ENCODE data around the gene MYH11.

The MYH11 gene

GRCh38 chr16:15856901-15857698, at the start of gene MYH11:
Gene MYH11 (minus strand): TSS chr16:15857028. CDS start chr16:15838252, 18,776 bp downstream.
- TF ChIP-seq GATA3 (IDR thresholded peaks at IDR 0.05; ENCODE audit: low read depth, low read length): no peak
- TF ChIP-seq GATA2 (IDR thresholded peaks at IDR 0.05; ENCODE audit: low read depth, low read length): no peak

- TF ChIP-seq GATA2 (IDR thresholded peaks at IDR 0.05; ENCODE audit: low read depth, low read length) (no peak), GATA3 (IDR thresholded peaks at IDR 0.05; ENCODE audit: low read depth, low read length) (no peak)
Measured at GRCh38 chr16:15906439-15906838, 49.6 kb upstream of the MYH11 start.

GRCh38 chr16:15903960-15904359, 47.1 kb upstream of the MYH11 start:
- TF ChIP-seq GATA3 (IDR thresholded peaks at IDR 0.05; ENCODE audit: low read depth, low read length) (no peak), GATA2 (IDR thresholded peaks at IDR 0.05; ENCODE audit: low read depth, low read length) (no peak)

- no peak for TF ChIP-seq GATA2 (IDR thresholded peaks at IDR 0.05; ENCODE audit: low read depth, low read length)
- no peak for TF ChIP-seq GATA3 (IDR thresholded peaks at IDR 0.05; ENCODE audit: low read depth, low read length)
Measured at GRCh38 chr16:15900901-15901500, 44.2 kb upstream of the MYH11 start.

GRCh38 chr16:15900357-15900756, 43.5 kb upstream of the MYH11 start:
- no peak for TF ChIP-seq GATA3 (IDR thresholded peaks at IDR 0.05; ENCODE audit: low read depth, low read length)
- TF ChIP-seq GATA2 (IDR thresholded peaks at IDR 0.05; ENCODE audit: low read depth, low read length): no peak

- no peak for TF ChIP-seq GATA3 (IDR thresholded peaks at IDR 0.05; ENCODE audit: low read depth, low read length)
- TF ChIP-seq GATA2 (IDR thresholded peaks at IDR 0.05; ENCODE audit: low read depth, low read length): no peak
Measured at GRCh38 chr16:15899538-15900100, 42.8 kb upstream of the MYH11 start.

GRCh38 chr16:15898654-15899053, 41.8 kb upstream of the MYH11 start:
- TF ChIP-seq GATA3 (IDR thresholded peaks at IDR 0.05; ENCODE audit: low read depth, low read length): no peak

- TF ChIP-seq GATA3 (IDR thresholded peaks at IDR 0.05; ENCODE audit: low read depth, low read length) (no peak), GATA2 (IDR thresholded peaks at IDR 0.05; ENCODE audit: low read depth, low read length) (no peak)
Measured at GRCh38 chr16:15897834-15898254, 41.0 kb upstream of the MYH11 start.

- no peak for TF ChIP-seq GATA2 (IDR thresholded peaks at IDR 0.05; ENCODE audit: low read depth, low read length)
- no peak for TF ChIP-seq GATA3 (IDR thresholded peaks at IDR 0.05; ENCODE audit: low read depth, low read length)
Measured at GRCh38 chr16:15897121-15897780, 40.4 kb upstream of the MYH11 start.

GRCh38 chr16:15894571-15895374, 37.9 kb upstream of the MYH11 start:
- TF ChIP-seq GATA2 (IDR thresholded peaks at IDR 0.05; ENCODE audit: low read depth, low read length) (no peak), GATA3 (IDR thresholded peaks at IDR 0.05; ENCODE audit: low read depth, low read length) (no peak)

- TF ChIP-seq GATA2 (IDR thresholded peaks at IDR 0.05; ENCODE audit: low read depth, low read length): no peak
- TF ChIP-seq GATA3 (IDR thresholded peaks at IDR 0.05; ENCODE audit: low read depth, low read length): no peak
Measured at GRCh38 chr16:15891508-15891907, 34.7 kb upstream of the MYH11 start.

GRCh38 chr16:15888072-15888976, 31.5 kb upstream of the MYH11 start, which contains the start of gene CEP20:
Gene CEP20 (minus strand): TSS chr16:15888603. CDS start chr16:15888585, 18 bp downstream.
- TF ChIP-seq GATA2 (IDR thresholded peaks at IDR 0.05; ENCODE audit: low read depth, low read length) (0 out of 2 replicates have a peak, but pooled peaks have one; percentile 5), GATA3 (IDR thresholded peaks at IDR 0.05; ENCODE audit: low read depth, low read length) (no peak)

All from SH-SY5Y (cell line).